ENCODE data around the gene PDE6A.

PDE6A gene

GRCh38 chr5:149857499-149857898, 87.1 kb downstream of the PDE6A start:
- DNase-seq, result peak; percentile 46

DNA sequence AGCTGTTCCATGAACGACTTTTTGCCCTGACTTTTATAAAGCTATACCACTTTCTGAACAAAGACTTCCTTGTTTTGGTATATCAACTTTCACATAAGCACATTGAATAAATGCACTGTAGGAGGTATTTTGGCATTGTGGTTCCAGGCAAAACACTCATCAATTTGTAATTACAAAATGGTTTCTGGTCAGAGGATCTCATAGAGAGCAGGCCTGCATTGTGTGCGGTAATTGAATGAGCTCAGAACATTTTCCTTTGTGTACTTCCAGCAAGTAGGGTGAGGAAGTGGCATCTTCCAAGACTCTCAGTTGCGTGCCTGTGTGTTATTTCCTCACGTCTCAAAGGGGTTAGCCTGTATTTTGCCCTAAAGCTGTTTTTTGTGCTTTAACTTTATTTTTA, 89.2 kb downstream of the PDE6A start:
- peak; percentile 22 for DNase-seq

GRCh38 chr5:149854866-149855265, 89.7 kb downstream of the PDE6A start:
- DNase-seq, result no peak

DNA sequence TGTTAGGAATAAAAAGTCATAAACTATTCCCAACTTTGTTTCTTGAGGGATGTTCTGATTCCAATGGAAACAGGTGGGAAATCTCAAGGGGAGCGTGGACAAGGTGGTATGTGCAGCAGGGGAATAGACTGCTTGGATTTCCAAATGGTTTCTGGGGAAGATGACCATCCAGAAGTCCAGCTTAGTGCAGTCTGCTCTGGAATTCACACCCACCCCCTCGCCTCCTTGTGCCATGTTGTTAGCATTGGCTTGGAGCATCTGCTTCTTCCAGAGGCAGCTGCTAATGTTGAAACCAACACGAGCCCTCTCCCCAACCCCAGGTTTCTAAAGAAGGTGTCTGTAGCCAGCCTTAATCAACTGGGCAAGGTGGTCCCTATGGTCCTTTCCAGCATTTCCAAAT, 90.9 kb downstream of the PDE6A start:
- DNase-seq, result no peak

- no peak for DNase-seq
These were observed 91.3 kb downstream of the PDE6A start for GRCh38 chr5:149853331-149853648.

GRCh38 chr5:149852641-149853330, 91.8 kb downstream of the PDE6A start:
- DNase-seq, result no peak

- DNase-seq, result no peak
These were observed 93.4 kb downstream of the PDE6A start for GRCh38 chr5:149851211-149851610.

GRCh38 chr5:149849966-149850910, 94.4 kb downstream of the PDE6A start:
- DNase-seq, result no peak

GRCh38 chr5:149849280-149849965, 95.2 kb downstream of the PDE6A start:
- DNase-seq, result no peak

DNA sequence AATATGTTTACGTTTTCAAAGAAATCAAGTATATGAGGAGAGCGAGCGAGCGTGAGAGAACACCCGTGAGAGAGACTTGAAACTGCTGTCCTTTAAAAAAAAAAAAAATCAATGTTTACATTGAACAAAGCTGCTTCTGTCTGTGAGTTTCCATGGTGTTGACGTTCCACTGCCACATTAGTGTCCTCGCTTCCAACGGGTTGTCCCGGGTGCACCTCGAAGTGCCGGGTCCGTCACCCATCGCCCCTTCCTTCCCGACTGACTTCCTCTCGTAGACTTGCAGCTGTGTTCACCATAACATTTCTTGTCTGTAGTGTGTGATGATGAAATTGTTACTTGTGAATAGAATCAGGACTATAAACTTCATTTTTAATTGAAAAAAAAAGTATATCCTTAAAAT, 97.0 kb downstream of the PDE6A start:
- DNase-seq, result no peak

DNA sequence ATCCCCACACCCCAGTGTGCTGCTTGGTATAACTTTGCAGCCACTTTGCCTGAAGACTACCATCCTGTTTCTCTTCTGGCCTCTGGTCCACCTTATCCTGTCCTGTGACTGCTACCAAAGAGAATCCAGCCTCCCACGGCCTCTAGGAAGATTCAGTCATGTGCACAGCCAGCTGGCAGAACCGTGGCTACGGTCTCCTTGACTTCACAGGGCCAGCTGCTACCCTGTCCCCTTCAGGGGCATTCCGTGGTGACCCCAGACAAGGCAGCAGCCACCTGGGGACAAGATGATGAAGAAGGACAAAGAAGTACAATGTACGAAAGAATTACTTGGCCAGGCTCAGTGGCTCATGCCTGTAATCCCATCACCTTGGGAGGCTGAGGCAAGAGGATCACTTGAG, 98.6 kb downstream of the PDE6A start:
- DNase-seq, result no peak

DNA sequence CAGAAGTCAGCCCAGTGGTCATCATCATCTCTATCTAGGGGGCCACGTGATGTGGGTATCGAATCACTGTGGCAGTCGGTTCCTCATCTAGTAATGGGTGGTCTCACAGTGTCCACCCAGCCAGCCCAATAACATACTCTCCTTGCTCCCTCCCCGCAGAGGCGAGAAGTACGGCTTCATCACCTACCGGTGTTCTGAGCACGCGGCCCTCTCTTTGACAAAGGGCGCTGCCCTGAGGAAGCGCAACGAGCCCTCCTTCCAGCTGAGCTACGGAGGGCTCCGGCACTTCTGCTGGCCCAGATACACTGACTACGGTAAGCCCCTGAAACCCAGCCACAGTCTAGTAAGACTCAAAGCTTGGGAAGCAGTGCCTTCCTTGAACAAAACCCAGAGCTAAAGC, 99.0 kb downstream of the PDE6A start:
- DNase-seq, result no peak

GRCh38 chr5:149841851-149842793, 102.5 kb downstream of the PDE6A start:
- DNase-seq, result no peak

- DNase-seq, result no peak
These were observed 104.3 kb downstream of the PDE6A start for GRCh38 chr5:149840226-149840825.

GRCh38 chr5:149839761-149840160, 104.8 kb downstream of the PDE6A start:
- DNase-seq, result no peak

GRCh38 chr5:149838881-149839739, 105.5 kb downstream of the PDE6A start:
- no peak for DNase-seq

DNA sequence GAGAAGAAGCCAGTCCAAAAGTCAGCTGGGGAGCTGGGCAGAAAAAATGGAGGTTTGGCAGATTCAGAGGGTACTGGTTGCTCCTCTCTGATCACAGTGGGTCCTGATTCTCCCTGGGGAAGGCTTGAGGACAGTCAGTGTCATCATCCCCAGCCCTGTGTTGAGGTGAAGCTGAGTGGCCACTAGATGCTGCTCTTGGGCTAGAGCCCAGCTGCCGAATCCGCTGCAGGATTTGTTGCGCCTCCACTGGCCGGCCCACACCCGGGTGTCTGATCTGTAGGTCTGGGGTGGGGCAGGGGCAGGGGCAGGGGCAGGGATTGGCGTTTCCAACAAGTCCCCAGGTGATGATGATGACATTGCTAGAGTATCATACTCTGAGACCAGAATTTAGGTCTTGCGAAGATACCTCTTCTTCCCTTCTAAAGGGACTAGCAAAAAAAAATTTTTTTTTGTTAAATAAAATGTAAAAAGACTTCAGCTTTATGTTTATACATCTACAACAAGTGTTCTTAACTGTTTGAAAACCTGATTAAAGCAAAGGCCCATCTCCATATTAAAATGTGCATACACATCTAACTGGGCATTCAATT, 106.8 kb downstream of the PDE6A start:
- DNase-seq, result no peak

- no peak for DNase-seq
These were observed 108.0 kb downstream of the PDE6A start for GRCh38 chr5:149836451-149837139.

- DNase-seq, result peak; percentile 10
These were observed 110.2 kb downstream of the PDE6A start for GRCh38 chr5:149834246-149834855.

All from DMS153 (cell line).